Keratinocyte (primary cell): ENCODE measurements around the gene WARS2. TPM values are rescaled to one million over a fixed set of nuclear protein-coding genes. Genes with fewer than 3 reads are reported as not detected.

Experiments used
- DNase-seq: peaks from one replicate; pipeline ENCODE4 v3.0.0-alpha.2; 2011; ENCODE audit warnings: low read depth, missing footprints, low spot score
- FAIRE-seq: peaks from 2 replicates; lab custom pipeline; 2011; peaks lifted over from hg19 to GRCh38; lab: Jason Lieb, UNC
- H2AFZ ChIP-seq: 2 replicates; pipeline ENCODE4 v1.6.0; 2012; ENCODE audit warnings: low read length, control low read depth, inconsistent platforms; ENCODE audit not compliant: control insufficient read depth
- H3K27ac ChIP-seq: 2 replicates; pipeline ENCODE4 v1.5.1; 2011; ENCODE audit warnings: low read length; ENCODE audit not compliant: control insufficient read depth, insufficient read depth
- H3K27me3 ChIP-seq: 3 replicates; pipeline ENCODE4 v1.6.0; 2011; ENCODE audit warnings: low read length; ENCODE audit not compliant: control insufficient read depth, insufficient read depth; ENCODE audit errors: extremely low read depth
- H3K36me3 ChIP-seq, 2 experiments: 2 replicates in 1 of 2; 3 replicates in 1 of 2; pipeline ENCODE4 v1.5.1; 2011; ENCODE audit warnings: low read length in 2 of 2, mild to moderate bottlenecking in 1 of 2; ENCODE audit not compliant: control insufficient read depth in 2 of 2, insufficient read depth in 2 of 2; ENCODE audit errors: extremely low read depth in 1 of 2
- H3K4me1 ChIP-seq: 3 replicates; pipeline ENCODE4 v1.5.1; 2011; ENCODE audit warnings: low read length; ENCODE audit not compliant: control insufficient read depth, insufficient read depth; ENCODE audit errors: extremely low read depth
- H3K4me2 ChIP-seq: 3 replicates; pipeline ENCODE4 v1.6.0; 2011; ENCODE audit warnings: low read depth, low read length; ENCODE audit not compliant: control insufficient read depth, insufficient read depth; ENCODE audit errors: extremely low read depth
- H3K4me3 ChIP-seq, 3 experiments: fragments of 200-600 bp in 1 of 3; sonication (generic) in 1 of 3; 2 replicates in 2 of 3; 3 replicates in 1 of 3; pipeline ENCODE4 v1.5.1; 2011 to 2016; ENCODE audit warnings: low read length in 3 of 3, mild to moderate bottlenecking in 3 of 3, control low read depth in 2 of 3, inconsistent platforms in 1 of 3, low read depth in 1 of 3, mixed read lengths in 1 of 3, mixed run types in 1 of 3, moderate library complexity in 1 of 3; ENCODE audit not compliant: control insufficient read depth in 2 of 3, insufficient read depth in 2 of 3; ENCODE audit errors: extremely low read depth in 1 of 3
- H3K79me2 ChIP-seq: 2 replicates; pipeline ENCODE4 v1.6.0; 2012; ENCODE audit warnings: low read length; ENCODE audit not compliant: control insufficient read depth, insufficient read depth
- H3K9ac ChIP-seq: 3 replicates; pipeline ENCODE4 v1.6.0; 2011; ENCODE audit warnings: low read length; ENCODE audit not compliant: control insufficient read depth, insufficient read depth; ENCODE audit errors: extremely low read depth
- H3K9me1 ChIP-seq: 3 replicates; pipeline ENCODE4 v1.6.0; 2011; ENCODE audit warnings: low read length; ENCODE audit not compliant: control insufficient read depth, insufficient read depth; ENCODE audit errors: extremely low read depth
- H3K9me3 ChIP-seq: 2 replicates; pipeline ENCODE4 v1.5.1; 2012; ENCODE audit warnings: low read depth, low read length; ENCODE audit not compliant: control insufficient read depth
- H4K20me1 ChIP-seq: 3 replicates; pipeline ENCODE4 v1.6.0; 2011; ENCODE audit warnings: low read length; ENCODE audit not compliant: control insufficient read depth, insufficient read depth; ENCODE audit errors: extremely low read depth
- CTCF ChIP-seq, 3 experiments: IDR thresholded peaks in 1 of 3; conservative IDR thresholded peaks in 1 of 3; optimal IDR thresholded peaks in 1 of 3; 2 replicates in 2 of 3; 3 replicates in 1 of 3; pipeline versions ENCODE3 to v1.5.1; 2011; ENCODE audit warnings: low read length in 3 of 3, mild to moderate bottlenecking in 3 of 3, moderate library complexity in 2 of 3, control low read depth in 1 of 3, inconsistent platforms in 1 of 3; ENCODE audit not compliant: insufficient read depth in 2 of 3; ENCODE audit errors: extremely low read depth in 1 of 3
- EZH2 ChIP-seq: IDR thresholded peaks from one replicate; pipeline ENCODE4 v1.6.1; 2012; ENCODE audit warnings: inconsistent platforms, mild to moderate bottlenecking, low read length, moderate library complexity
- dilution Hi-C: fragments of 300-500 bp; cut with MboI; formaldehyde crosslinking; loops from one replicate; pipeline ENCODE4 v1.7.0; 2020; ENCODE audit warnings: low sequenced_read_pairs; ENCODE audit not compliant: extremely low pct_ligation_motif_present
- polyA plus RNA-seq, 5 experiments: library from polyadenylated mRNA; depleted of rRNA in 3 of 5; stranded (reverse) in 3 of 5; stranded (forward) in 1 of 5; unstranded in 1 of 5; fragments of >200 nt; gene quantifications; 1 replicate in 1 of 5; 2 replicates in 3 of 5; 3 replicates in 1 of 5; pipeline versions ENCODE4 v1.2.1 to v1.2.3, GENCODE V29; 2011 to 2012; ENCODE audit warnings: missing spikeins in 2 of 5, low read depth in 1 of 5, low replicate concordance in 1 of 5

Gene WARS2
- polyA plus RNA-seq, 1 donor (not counting 4 experiments of a cell fraction or from before 2014, with no cell fraction given) = 10.3 TPM

- H3K4me3 ChIP-seq = peak overlapping the region in 1 of 3 experiments; percentile 18
- H3K9me3 ChIP-seq = peaks cover 2% of the 10 kb centered on the region
- H3K4me1 ChIP-seq = peaks cover 18% of the 10 kb centered on the region
- peaks cover 54% of the 10 kb centered on the region for H3K27me3 ChIP-seq
- dilution Hi-C loops = no loop called here
- DNase-seq (no peak), FAIRE-seq (no peak)
- H3K27ac ChIP-seq = no peak overlapping the region
- H3K9me1 ChIP-seq = no peaks in the 10 kb centered on the region
- H2AFZ ChIP-seq = no peak overlapping the region
- no peaks in the 10 kb centered on the region for H3K79me2 ChIP-seq
- no peaks in the 10 kb centered on the region for H4K20me1 ChIP-seq
- H3K36me3 ChIP-seq = no peaks in the 10 kb centered on the region
- H3K4me2 ChIP-seq = peak overlapping the region; percentile 72
- TF ChIP-seq CTCF (optimal IDR thresholded peaks at IDR 0.05 in 1 of 3, IDR thresholded peaks at IDR 0.05 in 1 of 3, conservative IDR thresholded peaks at IDR 0.05 in 1 of 3; ENCODE audit: extremely low read depth in 1 of 3, insufficient read depth in 2 of 3, low read length in 3 of 3) (no peak), EZH2 (peak; percentile 65)
- no peak overlapping the region for H3K9ac ChIP-seq
These were observed 132.6 kb downstream of the WARS2 start for GRCh38 chr1:119007670-119008482.

GRCh38 chr1:119007339-119007669, 133.1 kb downstream of the WARS2 start:
- H3K4me3 ChIP-seq = no peak overlapping the region
- peaks cover 2% of the 10 kb centered on the region for H3K9me3 ChIP-seq
- dilution Hi-C loops = no loop called here
- no peak for FAIRE-seq
- peak; percentile 31 for TF ChIP-seq EZH2
- no peak for TF ChIP-seq CTCF (optimal IDR thresholded peaks at IDR 0.05 in 1 of 3, IDR thresholded peaks at IDR 0.05 in 1 of 3, conservative IDR thresholded peaks at IDR 0.05 in 1 of 3; ENCODE audit: extremely low read depth in 1 of 3, insufficient read depth in 2 of 3, low read length in 3 of 3)
- H3K9ac ChIP-seq = no peak overlapping the region
- H3K4me1 ChIP-seq = peaks cover 16% of the 10 kb centered on the region
- no peaks in the 10 kb centered on the region for H3K79me2 ChIP-seq
- no peak overlapping the region for H3K4me2 ChIP-seq
- DNase-seq = no peak
- no peaks in the 10 kb centered on the region for H3K36me3 ChIP-seq
- peaks cover 54% of the 10 kb centered on the region for H3K27me3 ChIP-seq
- H2AFZ ChIP-seq = no peak overlapping the region
- H3K27ac ChIP-seq = no peak overlapping the region
- H4K20me1 ChIP-seq = no peaks in the 10 kb centered on the region
- H3K9me1 ChIP-seq = no peaks in the 10 kb centered on the region
